Neural progenitor cell (in vitro differentiated cells): ENCODE measurements around the gene APEX2. TPM values are rescaled to one million over a fixed set of nuclear protein-coding genes. Genes with fewer than 3 reads are reported as not detected.
A peak's percentile ranks its signal among the peaks of the same experiment; 100 is the strongest.

Experiments used
- DNase-seq: peaks from one replicate; pipeline ENCODE4 v3.0.0-alpha.2; 2016; ENCODE audit warnings: low spot score
- H2AFZ ChIP-seq: fragments of 200-600 bp; sonication (generic); replicated peaks from 2 replicates; pipeline ENCODE4 v1.6.1; 2016; ENCODE audit warnings: antibody characterized with exemption
- H3F3A ChIP-seq: fragments of 200-600 bp; sonication (generic); 2 replicates; pipeline ENCODE4 v1.6.1; 2016; ENCODE audit warnings: antibody characterized with exemption, low read depth
- H3K27ac ChIP-seq: fragments of 200-600 bp; sonication (generic); 2 replicates; pipeline ENCODE4 v1.5.1; 2016; ENCODE audit warnings: mild to moderate bottlenecking
- H3K27me3 ChIP-seq: fragments of 200-600 bp; sonication (generic); 2 replicates; pipeline ENCODE4 v1.6.1; 2016; ENCODE audit warnings: mild to moderate bottlenecking, moderate library complexity
- H3K36me3 ChIP-seq: fragments of 200-600 bp; sonication (generic); 2 replicates; pipeline ENCODE4 v1.5.1; 2016
- H3K4me1 ChIP-seq: fragments of 200-600 bp; sonication (generic); 2 replicates; pipeline ENCODE4 v1.6.1; 2016; ENCODE audit warnings: mixed run types
- H3K4me2 ChIP-seq: fragments of 200-600 bp; sonication (generic); 2 replicates; pipeline ENCODE4 v1.6.1; 2016
- H3K4me3 ChIP-seq: fragments of 200-600 bp; sonication (generic); 2 replicates; pipeline ENCODE4 v1.5.1; 2016
- H3K79me2 ChIP-seq: fragments of 200-600 bp; sonication (generic); 2 replicates; pipeline ENCODE4 v1.6.1; 2016; ENCODE audit warnings: low read depth
- H3K9ac ChIP-seq: fragments of 200-600 bp; sonication (generic); 2 replicates; pipeline ENCODE4 v1.6.1; 2016
- H3K9me3 ChIP-seq: fragments of 200-600 bp; sonication (generic); 2 replicates; pipeline ENCODE4 v1.5.1; 2016; ENCODE audit warnings: low read depth
- H4K20me1 ChIP-seq: fragments of 200-600 bp; sonication (generic); 2 replicates; pipeline ENCODE4 v1.6.1; 2016; ENCODE audit warnings: low read depth
- H3K27ac Mint-ChIP-seq: 3 replicates; pipeline ENCODE4 v1.8.0; 2021; ENCODE audit warnings: mixed read lengths
- H3K27me3 Mint-ChIP-seq: 2 replicates; pipeline ENCODE4 v1.8.0; 2022; ENCODE audit warnings: low read depth, mild to moderate bottlenecking, inconsistent platforms, moderate library complexity, mixed read lengths; ENCODE audit not compliant: insufficient read depth
- H3K36me3 Mint-ChIP-seq: 3 replicates; pipeline ENCODE4 v1.8.0; 2021; ENCODE audit warnings: mixed read lengths
- H3K4me1 Mint-ChIP-seq: 3 replicates; pipeline ENCODE4 v1.8.0; 2021; ENCODE audit warnings: mixed read lengths
- H3K4me3 Mint-ChIP-seq: 3 replicates; pipeline ENCODE4 v1.8.0; 2021; ENCODE audit warnings: mild to moderate bottlenecking, moderate library complexity, mixed read lengths
- H3K9me3 Mint-ChIP-seq: 3 replicates; pipeline ENCODE4 v1.8.0; 2020; ENCODE audit warnings: mixed read lengths
- EZH2 ChIP-seq: fragments of 200-600 bp; sonication (generic); IDR thresholded peaks from 2 replicates; pipeline ENCODE4 v1.6.1; 2017; ENCODE audit warnings: antibody characterized with exemption, mild to moderate bottlenecking, moderate library complexity
- EZH2phosphoT487 ChIP-seq: fragments of 200-600 bp; sonication (generic); IDR thresholded peaks from 2 replicates; pipeline ENCODE4 v1.6.1; 2017; ENCODE audit warnings: antibody characterized with exemption
- total RNA-seq: library from RNA; depleted of rRNA; stranded (reverse); fragments of >200 nt; gene quantifications from 2 replicates; pipeline ENCODE4 v1.2.3, GENCODE V29; 2015; ENCODE audit warnings: low replicate concordance
- TF ChIP-seq, protein P1 (sequence below): fragments of 200-600 bp; sonication (generic); IDR thresholded peaks from 2 replicates; pipeline ENCODE4 v1.5.1; 2017; ENCODE audit warnings: antibody characterized with exemption, mild to moderate bottlenecking

Gene APEX2
- total RNA-seq, 1 donor from 2014 or later = 9.1 TPM

DNA sequence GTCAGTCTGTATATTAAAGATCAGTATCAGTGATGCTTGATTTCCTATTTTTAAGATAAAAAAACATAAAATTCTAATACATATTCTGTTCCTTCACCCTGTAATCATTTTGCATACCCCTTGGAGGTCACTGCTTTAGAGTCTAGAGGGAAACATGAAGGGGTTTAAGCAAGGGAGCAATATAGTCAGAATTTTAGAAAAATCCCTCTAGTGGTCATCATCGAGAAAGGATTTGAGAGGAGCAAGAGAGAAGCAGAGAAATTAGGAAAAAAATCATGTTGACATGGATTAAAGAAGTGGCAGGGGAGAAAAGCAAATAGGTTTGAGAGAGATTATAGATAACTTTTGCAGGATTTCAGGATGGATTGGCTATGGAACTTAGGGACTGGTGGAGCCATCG, 11.1 kb downstream of the APEX2 start:
- Mint-ChIP-seq H3K36me3 (no peaks in the 10 kb centered on the region), H3K4me1 (no peaks in the 10 kb centered on the region), H3K27ac (no peak overlapping the region), H3K27me3 (peaks cover 2% of the 10 kb centered on the region), H3K4me3 (no peak overlapping the region), H3K9me3 (no peaks in the 10 kb centered on the region)
- Histone ChIP-seq H3K27me3 (no peaks in the 10 kb centered on the region), H3K36me3 (no peaks in the 10 kb centered on the region), H3K4me2 (no peak overlapping the region), H3K9me3 (no peaks in the 10 kb centered on the region), H3K79me2 (no peaks in the 10 kb centered on the region), H3F3A (no peaks in the 10 kb centered on the region), H2AFZ (no peak overlapping the region), H3K27ac (no peak overlapping the region), H4K20me1 (no peaks in the 10 kb centered on the region), H3K4me3 (no peak overlapping the region), H3K9ac (no peak overlapping the region), H3K4me1 (no peaks in the 10 kb centered on the region)
- no peak for TF ChIP-seq EZH2phosphoT487
- TF ChIP-seq, protein P1, sequence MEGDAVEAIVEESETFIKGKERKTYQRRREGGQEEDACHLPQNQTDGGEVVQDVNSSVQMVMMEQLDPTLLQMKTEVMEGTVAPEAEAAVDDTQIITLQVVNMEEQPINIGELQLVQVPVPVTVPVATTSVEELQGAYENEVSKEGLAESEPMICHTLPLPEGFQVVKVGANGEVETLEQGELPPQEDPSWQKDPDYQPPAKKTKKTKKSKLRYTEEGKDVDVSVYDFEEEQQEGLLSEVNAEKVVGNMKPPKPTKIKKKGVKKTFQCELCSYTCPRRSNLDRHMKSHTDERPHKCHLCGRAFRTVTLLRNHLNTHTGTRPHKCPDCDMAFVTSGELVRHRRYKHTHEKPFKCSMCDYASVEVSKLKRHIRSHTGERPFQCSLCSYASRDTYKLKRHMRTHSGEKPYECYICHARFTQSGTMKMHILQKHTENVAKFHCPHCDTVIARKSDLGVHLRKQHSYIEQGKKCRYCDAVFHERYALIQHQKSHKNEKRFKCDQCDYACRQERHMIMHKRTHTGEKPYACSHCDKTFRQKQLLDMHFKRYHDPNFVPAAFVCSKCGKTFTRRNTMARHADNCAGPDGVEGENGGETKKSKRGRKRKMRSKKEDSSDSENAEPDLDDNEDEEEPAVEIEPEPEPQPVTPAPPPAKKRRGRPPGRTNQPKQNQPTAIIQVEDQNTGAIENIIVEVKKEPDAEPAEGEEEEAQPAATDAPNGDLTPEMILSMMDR = peak; percentile 39
- TF ChIP-seq EZH2 = no peak
- DNase-seq = no peak

DNA sequence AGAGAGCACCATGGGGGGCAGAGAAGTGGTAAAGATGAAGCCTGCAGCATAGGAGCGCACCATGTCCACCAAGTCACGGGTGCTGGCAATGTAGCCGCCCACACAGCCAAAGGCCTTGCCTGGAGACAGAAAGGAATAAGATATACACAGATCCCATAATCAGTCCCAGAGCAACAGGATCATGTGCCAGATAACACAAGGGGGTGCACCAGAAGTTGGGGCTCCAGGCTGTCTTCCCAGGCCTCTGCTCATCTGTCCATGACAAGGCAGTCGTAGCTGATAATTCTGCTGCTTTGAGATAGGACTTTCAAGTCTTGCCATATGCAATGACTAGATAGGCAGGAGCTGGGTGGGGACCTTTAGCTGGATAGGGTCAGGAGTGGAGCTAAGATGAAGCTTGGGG, 14.7 kb downstream of the APEX2 start:
- H3K79me2 ChIP-seq = no peaks in the 10 kb centered on the region
- no peak overlapping the region for H3K4me3 ChIP-seq
- H3K36me3 ChIP-seq = no peaks in the 10 kb centered on the region
- H2AFZ ChIP-seq = no peak overlapping the region
- H3K36me3 Mint-ChIP-seq = no peaks in the 10 kb centered on the region
- no peaks in the 10 kb centered on the region for H3K4me1 ChIP-seq
- H3K9me3 Mint-ChIP-seq = no peaks in the 10 kb centered on the region
- no peaks in the 10 kb centered on the region for H3K27me3 ChIP-seq
- no peak overlapping the region for H3K27ac ChIP-seq
- H4K20me1 ChIP-seq = no peaks in the 10 kb centered on the region
- TF ChIP-seq, protein P1 = no peak
- TF ChIP-seq EZH2 = no peak
- no peak for TF ChIP-seq EZH2phosphoT487
- H3K27ac Mint-ChIP-seq = no peak overlapping the region
- H3F3A ChIP-seq = no peaks in the 10 kb centered on the region
- no peak overlapping the region for H3K4me3 Mint-ChIP-seq
- no peak overlapping the region for H3K4me2 ChIP-seq
- DNase-seq = no peak
- no peak overlapping the region for H3K9ac ChIP-seq
- no peaks in the 10 kb centered on the region for H3K9me3 ChIP-seq
- H3K4me1 Mint-ChIP-seq = no peaks in the 10 kb centered on the region
- no peaks in the 10 kb centered on the region for H3K27me3 Mint-ChIP-seq

DNA sequence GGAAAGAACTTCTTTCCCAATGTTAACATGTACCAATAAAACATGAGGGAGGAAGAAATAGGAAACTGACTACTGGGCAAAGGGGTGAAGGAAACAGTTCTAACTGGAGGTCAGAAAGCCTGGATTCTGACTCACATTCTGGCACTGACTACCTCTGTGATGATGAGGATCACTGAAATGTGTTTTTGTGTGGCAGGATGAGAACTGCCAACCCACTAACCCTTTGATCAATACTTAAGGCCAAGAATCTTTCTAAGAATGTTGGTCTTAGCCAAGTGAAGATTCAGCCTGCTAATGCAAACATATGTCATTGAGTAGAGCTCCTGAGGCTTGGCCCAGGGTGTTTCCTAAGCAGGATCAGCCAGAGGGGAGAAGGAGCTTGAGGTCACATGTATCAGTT, 26.0 kb downstream of the APEX2 start:
- no peak overlapping the region for H3K4me3 Mint-ChIP-seq
- H4K20me1 ChIP-seq = no peaks in the 10 kb centered on the region
- H3K4me1 Mint-ChIP-seq = no peaks in the 10 kb centered on the region
- TF ChIP-seq, protein P1 = no peak
- no peak for TF ChIP-seq EZH2
- no peak for TF ChIP-seq EZH2phosphoT487
- no peak overlapping the region for H2AFZ ChIP-seq
- no peaks in the 10 kb centered on the region for H3K9me3 ChIP-seq
- H3K79me2 ChIP-seq = no peaks in the 10 kb centered on the region
- no peak overlapping the region for H3K27ac Mint-ChIP-seq
- H3K27me3 Mint-ChIP-seq = peaks cover 2% of the 10 kb centered on the region
- no peaks in the 10 kb centered on the region for H3K9me3 Mint-ChIP-seq
- H3K4me1 ChIP-seq = no peaks in the 10 kb centered on the region
- H3K4me2 ChIP-seq = no peak overlapping the region
- H3K27me3 ChIP-seq = no peaks in the 10 kb centered on the region
- H3K9ac ChIP-seq = no peak overlapping the region
- no peak for DNase-seq
- no peak overlapping the region for H3K4me3 ChIP-seq
- no peaks in the 10 kb centered on the region for H3K36me3 Mint-ChIP-seq
- H3K36me3 ChIP-seq = no peaks in the 10 kb centered on the region
- no peaks in the 10 kb centered on the region for H3F3A ChIP-seq
- no peak overlapping the region for H3K27ac ChIP-seq
